GM12891 (cell line): ENCODE results near the gene SIGLEC12.
"Not testable (repeated sequence)": the region's sequence is repeated elsewhere in the genome, so short reads cannot be mapped to it uniquely, and the experiment has no call there.

Experiments
- DNase-seq: peaks from one replicate; pipeline ENCODE4 v3.0.0; 2011; ENCODE audit warnings: low spot score; ENCODE audit not compliant: insufficient read length
- FAIRE-seq: peaks from 2 replicates; lab custom pipeline; 2011; peaks lifted over from hg19 to GRCh38; lab: Jason Lieb, UNC
- PAX5 ChIP-seq: IDR thresholded peaks from 2 replicates; pipeline ENCODE4 v1.6.1; 2011; ENCODE audit warnings: low read length, moderate library complexity, mild to moderate bottlenecking; ENCODE audit not compliant: insufficient read depth, severe bottlenecking
- POLR2A ChIP-seq: IDR thresholded peaks from 2 replicates; pipeline ENCODE4 v1.6.1; 2011; ENCODE audit warnings: low read depth, low read length, control low read depth
- POLR2AphosphoS5 ChIP-seq: IDR thresholded peaks from 2 replicates; pipeline ENCODE4 v1.6.1; 2011; ENCODE audit warnings: low read depth, low read length, control low read depth
- POU2F2 ChIP-seq: IDR thresholded peaks from 2 replicates; pipeline ENCODE4 v1.6.1; 2011; ENCODE audit warnings: low read depth, mild to moderate bottlenecking, control low read depth, low read length, moderate library complexity
- SPI1 ChIP-seq: IDR thresholded peaks from 2 replicates; pipeline ENCODE4 v1.6.1; 2011; ENCODE audit warnings: low read depth, low read length, control low read depth
- TAF1 ChIP-seq: IDR thresholded peaks from 2 replicates; pipeline ENCODE4 v1.6.1; 2011; ENCODE audit warnings: low read depth, low read length, control low read depth

SIGLEC12 gene

GRCh38 chr19:51472607-51473006 is 29.0 kb downstream of the SIGLEC12 start:
- DNase-seq = no peak
- TF ChIP-seq PAX5 (no peak), POLR2AphosphoS5 (no peak), POLR2A (no peak), TAF1 (no peak), SPI1 (no peak), POU2F2 (no peak)
- no peak for FAIRE-seq

GRCh38 chr19:51471527-51471926 is 30.1 kb downstream of the SIGLEC12 start:
- no peak for FAIRE-seq
- no peak for DNase-seq
- no peak for TF ChIP-seq POLR2AphosphoS5
- no peak for TF ChIP-seq POU2F2
- TF ChIP-seq TAF1 = no peak

- FAIRE-seq = no peak
- TF ChIP-seq TAF1 = no peak
- TF ChIP-seq SPI1 = no peak
- TF ChIP-seq POLR2A = no peak
- TF ChIP-seq POU2F2 = no peak
- DNase-seq = no peak
These were observed 30.6 kb downstream of the SIGLEC12 start for GRCh38 chr19:51470966-51471365.

- no peak for DNase-seq
- TF ChIP-seq POLR2AphosphoS5 (no peak), POLR2A (no peak), POU2F2 (no peak), SPI1 (no peak), TAF1 (no peak), PAX5 (no peak)
- no peak for FAIRE-seq
These were observed 32.0 kb downstream of the SIGLEC12 start for GRCh38 chr19:51469629-51470028.

- no peak for FAIRE-seq
- no peak for DNase-seq
- TF ChIP-seq POU2F2 (no peak), POLR2AphosphoS5 (no peak), TAF1 (no peak), PAX5 (no peak), SPI1 (no peak), POLR2A (no peak)
These were observed 32.4 kb downstream of the SIGLEC12 start for GRCh38 chr19:51469162-51469561.

- DNase-seq (no peak), FAIRE-seq (no peak)
- no peak for TF ChIP-seq POU2F2
- no peak for TF ChIP-seq PAX5
- no peak for TF ChIP-seq SPI1
- TF ChIP-seq TAF1 = no peak
- no peak for TF ChIP-seq POLR2AphosphoS5
These were observed 33.1 kb downstream of the SIGLEC12 start for GRCh38 chr19:51468545-51468920.

- TF ChIP-seq SPI1 (no peak), POU2F2 (no peak), TAF1 (no peak), POLR2AphosphoS5 (no peak), PAX5 (no peak), POLR2A (no peak)
- DNase-seq = no peak
- no peak for FAIRE-seq
These were observed 33.6 kb downstream of the SIGLEC12 start for GRCh38 chr19:51467864-51468544.

GRCh38 chr19:51466723-51467122 is 34.9 kb downstream of the SIGLEC12 start:
- FAIRE-seq (no peak), DNase-seq (no peak)

GRCh38 chr19:51463976-51464581 is 37.5 kb downstream of the SIGLEC12 start:
- not testable (repeated sequence) for FAIRE-seq, DNase-seq

More at GRCh38 chr19:51466723-51467122, 34.9 kb downstream of the SIGLEC12 start:
- TF ChIP-seq SPI1 (no peak), PAX5 (no peak), TAF1 (no peak), POLR2AphosphoS5 (no peak), POLR2A (no peak), POU2F2 (no peak)

- FAIRE-seq (no peak), DNase-seq (no peak)
- TF ChIP-seq POLR2AphosphoS5 (no peak), POLR2A (no peak), PAX5 (no peak)
These were observed 38.9 kb downstream of the SIGLEC12 start for GRCh38 chr19:51462681-51463080.
